SJSA1 (cell line): ENCODE data around the gene ARF6. TPM values are rescaled to one million over a fixed set of nuclear protein-coding genes. Genes with fewer than 3 reads are reported as not detected.
A peak's percentile ranks its signal among the peaks of the same experiment; 100 is the strongest.

Experiments used
- DNase-seq, 2 experiments: peaks; one replicate each; pipeline ENCODE4 v3.0.0-alpha.2; 2015 to 2020; ENCODE audit warnings: low spot score in 2 of 2, low read depth in 1 of 2
- H3K27ac ChIP-seq: fragments of 250-450 bp; sonication (Bioruptor Pico); 2 replicates; pipeline ENCODE4 v1.5.1; 2020; ENCODE audit warnings: mild to moderate bottlenecking, moderate library complexity
- H3K27me3 ChIP-seq: fragments of 250-450 bp; sonication (Bioruptor Pico); replicated peaks from 2 replicates; pipeline ENCODE4 v1.5.1; 2020; ENCODE audit warnings: mild to moderate bottlenecking, moderate library complexity
- H3K36me3 ChIP-seq: fragments of 250-450 bp; sonication (Bioruptor Pico); 2 replicates; pipeline ENCODE4 v1.5.1; 2020; ENCODE audit warnings: mild to moderate bottlenecking
- H3K4me1 ChIP-seq: fragments of 250-450 bp; sonication (Bioruptor Pico); replicated peaks from 2 replicates; pipeline ENCODE4 v1.6.1; 2021; ENCODE audit warnings: mild to moderate bottlenecking
- H3K4me3 ChIP-seq: fragments of 250-450 bp; sonication (Bioruptor Pico); 2 replicates; pipeline ENCODE4 v1.5.1; 2020; ENCODE audit warnings: mild to moderate bottlenecking
- H3K9me3 ChIP-seq: fragments of 250-450 bp; sonication (Bioruptor Pico); replicated peaks from 2 replicates; pipeline ENCODE4 v1.5.1; 2020; ENCODE audit warnings: mild to moderate bottlenecking
- total RNA-seq: library from RNA; depleted of rRNA; stranded (reverse); fragments of >200 nt; shearing (Covaris generic); gene quantifications from 2 replicates; pipeline ENCODE4 v1.2.3, GENCODE V29; 2014; rRNA removed

ARF6 gene
- 60.9 and 61.2 TPM in 2 replicates for total RNA-seq

- peak; percentile 97 to 98 for DNase-seq
- Histone ChIP-seq H3K36me3 (peaks cover 42% of the 10 kb centered on the region), H3K4me3 (peak within 1 kb of the TSS; percentile 95), H3K27ac (peak within 1 kb of the TSS; percentile 98), H3K27me3 (no peaks in the 10 kb centered on the region), H3K9me3 (no peaks in the 10 kb centered on the region), H3K4me1 (peaks cover 14% of the 10 kb centered on the region)
Observed at GRCh38 chr14:49892636-49893308, at the start of gene ARF6. TSS of gene ARF6 (plus strand) at chr14:49893082. CDS start at chr14:49893737, 655 bp downstream.

- Histone ChIP-seq H3K4me1 (peaks cover 3% of the 10 kb centered on the region; the same call in 1 of the 2 replicates), H3K36me3 (peaks cover 57% of the 10 kb centered on the region), H3K4me3 (no peak overlapping the region), H3K27ac (no peak overlapping the region), H3K27me3 (no peaks in the 10 kb centered on the region), H3K9me3 (no peaks in the 10 kb centered on the region)
- DNase-seq = no peak
Observed at GRCh38 chr14:49849213-49849847, 43.6 kb upstream of the ARF6 start.

- peaks cover 3% of the 10 kb centered on the region; the same call in 1 of the 2 replicates for H3K4me1 ChIP-seq
- H3K27me3 ChIP-seq = no peaks in the 10 kb centered on the region
- DNase-seq = no peak
- peak overlapping the region; percentile 65 for H3K27ac ChIP-seq
- peak overlapping the region; percentile 81 for H3K4me3 ChIP-seq
- H3K9me3 ChIP-seq = no peaks in the 10 kb centered on the region
- H3K36me3 ChIP-seq = peaks cover 36% of the 10 kb centered on the region
Observed at GRCh38 chr14:49851813-49852212, 41.1 kb upstream of the ARF6 start.

- H3K27ac ChIP-seq = peak within 1 kb of the TSS; percentile 65
- peak; percentile 82 to 95 for DNase-seq
- no peaks in the 10 kb centered on the region for H3K9me3 ChIP-seq
- peaks cover 30% of the 10 kb centered on the region for H3K36me3 ChIP-seq
- no peaks in the 10 kb centered on the region for H3K27me3 ChIP-seq
- peak within 1 kb of the TSS; percentile 81 for H3K4me3 ChIP-seq
- H3K4me1 ChIP-seq = peaks cover 3% of the 10 kb centered on the region; the same call in 1 of the 2 replicates
Observed at GRCh38 chr14:49852301-49853157, 40.4 kb upstream of the ARF6 start, which contains the start of gene NEMF. TSS of gene NEMF (minus strand) at chr14:49852788. CDS start at chr14:49852753, 35 bp downstream.

DNA sequence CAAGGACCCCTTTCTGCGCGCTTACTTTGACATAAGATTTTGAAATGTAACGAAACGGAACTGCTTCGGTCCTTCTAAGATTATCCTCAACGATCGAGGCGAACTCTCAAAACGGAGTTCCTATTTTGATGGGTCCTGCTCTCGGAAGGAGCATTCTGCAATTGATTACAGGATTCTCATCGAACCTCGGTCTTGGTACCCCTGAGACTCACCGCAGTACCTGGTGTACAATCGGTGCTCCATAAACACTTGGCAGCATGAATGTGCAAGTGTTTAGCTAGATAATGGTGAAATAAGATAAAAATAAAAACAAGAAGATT, 39.8 kb upstream of the ARF6 start:
- 0 out of 2 replicates have a peak overlapping the region, but pooled peaks have one; percentile 65 for H3K27ac ChIP-seq
- H3K9me3 ChIP-seq = no peaks in the 10 kb centered on the region
- H3K4me1 ChIP-seq = peaks cover 3% of the 10 kb centered on the region; the same call in 1 of the 2 replicates
- no peak for DNase-seq
- no peaks in the 10 kb centered on the region for H3K27me3 ChIP-seq
- peak overlapping the region; percentile 81 for H3K4me3 ChIP-seq
- peaks cover 30% of the 10 kb centered on the region for H3K36me3 ChIP-seq

DNA sequence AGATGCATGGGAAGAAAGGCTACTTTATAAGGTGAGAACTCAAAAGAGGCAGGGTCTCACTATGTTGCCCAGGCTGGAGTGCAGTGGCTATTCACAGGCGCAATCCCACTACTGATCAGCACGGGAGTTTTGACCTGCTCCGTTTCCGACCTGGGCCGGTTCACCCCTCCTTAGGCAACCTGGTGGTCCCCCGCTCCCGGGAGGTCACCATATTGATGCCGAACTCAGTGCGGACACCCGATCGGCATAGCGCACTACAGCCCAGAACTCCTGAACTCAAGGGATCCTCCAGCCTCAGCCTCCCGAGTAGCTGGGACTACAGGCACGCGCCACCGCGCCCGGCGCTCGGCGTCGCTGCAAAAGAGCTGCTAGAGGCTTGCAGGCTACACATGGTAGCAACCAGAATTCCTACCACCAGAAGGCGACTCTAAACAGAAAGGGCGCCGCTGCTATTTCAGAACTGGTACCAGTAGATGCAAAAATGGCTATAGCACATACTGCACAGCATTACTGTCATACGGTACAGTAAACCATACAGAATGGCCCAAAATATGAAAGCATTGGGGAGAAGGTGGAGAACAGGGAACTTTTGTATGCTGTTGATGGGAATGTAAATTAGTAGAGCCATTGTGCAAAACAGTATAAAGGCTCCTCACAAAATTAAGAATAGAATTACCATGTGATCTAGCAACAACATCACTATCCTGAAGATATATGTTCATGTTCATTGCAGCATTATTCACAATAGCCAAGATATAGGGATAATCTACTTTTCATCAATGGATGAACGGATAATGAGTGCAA, 39.1 kb upstream of the ARF6 start:
- peak; percentile 64 to 76 for DNase-seq
- Histone ChIP-seq H3K36me3 (peaks cover 30% of the 10 kb centered on the region), H3K9me3 (no peaks in the 10 kb centered on the region), H3K4me3 (peak overlapping the region; percentile 81), H3K4me1 (peaks cover 3% of the 10 kb centered on the region; the same call in 1 of the 2 replicates), H3K27ac (no peak overlapping the region), H3K27me3 (no peaks in the 10 kb centered on the region)

DNA sequence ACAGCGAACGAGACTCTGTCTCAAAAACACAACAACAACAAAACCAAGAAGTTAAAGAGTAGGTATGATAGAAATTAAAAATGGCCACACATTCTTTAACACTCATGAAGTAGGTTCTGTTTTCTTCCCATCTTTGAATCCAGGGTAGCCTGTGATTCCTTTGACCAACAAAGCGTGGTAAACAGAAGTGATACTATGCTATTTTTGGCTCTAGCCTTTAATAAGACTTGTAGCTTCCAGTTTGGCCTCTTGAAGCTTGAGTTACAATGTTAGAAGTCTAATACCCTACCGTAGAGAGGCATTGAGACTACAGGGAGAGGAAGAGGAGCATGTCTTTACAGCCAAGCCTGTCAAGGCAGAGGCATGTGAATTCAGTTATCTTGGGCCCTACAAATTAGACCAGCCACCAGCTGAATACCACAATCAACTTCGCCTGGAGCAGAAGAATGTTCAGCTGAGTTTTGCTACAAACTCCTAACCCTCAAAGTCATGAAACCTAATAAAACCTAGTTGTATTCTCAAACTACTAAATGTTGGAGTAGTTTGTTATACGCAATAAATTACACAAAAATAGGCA, 35.4 kb upstream of the ARF6 start:
- Histone ChIP-seq H3K27ac (no peak overlapping the region), H3K4me3 (no peak overlapping the region), H3K27me3 (no peaks in the 10 kb centered on the region), H3K4me1 (peaks cover 3% of the 10 kb centered on the region; the same call in 1 of the 2 replicates), H3K36me3 (peaks cover under 1% of the 10 kb centered on the region; the same call in 1 of the 2 replicates), H3K9me3 (no peaks in the 10 kb centered on the region)
- DNase-seq = no peak

DNA sequence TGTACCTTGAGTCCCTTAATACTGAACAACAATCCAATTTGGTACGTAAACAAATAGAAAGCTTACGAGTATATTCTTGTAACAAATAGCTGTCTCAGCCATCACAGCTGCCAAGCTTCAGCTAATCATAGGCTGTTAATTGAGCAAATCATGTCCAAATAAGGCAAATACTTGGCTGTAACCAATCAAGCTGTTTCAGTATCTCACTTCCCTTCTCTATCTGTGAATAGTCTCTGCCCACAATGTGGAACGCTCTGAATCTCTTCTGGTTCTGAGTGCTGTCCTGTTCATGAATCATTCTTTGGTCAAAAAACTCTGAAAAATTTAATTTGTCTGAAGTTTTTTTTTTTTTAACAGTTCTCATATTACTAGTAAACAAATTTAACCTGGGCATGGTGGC, 34.5 kb upstream of the ARF6 start:
- H3K27ac ChIP-seq = no peak overlapping the region
- no peaks in the 10 kb centered on the region for H3K9me3 ChIP-seq
- no peaks in the 10 kb centered on the region for H3K27me3 ChIP-seq
- no peak overlapping the region for H3K4me3 ChIP-seq
- peaks cover 3% of the 10 kb centered on the region; the same call in 1 of the 2 replicates for H3K4me1 ChIP-seq
- H3K36me3 ChIP-seq = no peaks in the 10 kb centered on the region
- DNase-seq = no peak

- Histone ChIP-seq H3K36me3 (no peaks in the 10 kb centered on the region), H3K4me1 (peaks cover 6% of the 10 kb centered on the region; the same call in 1 of the 2 replicates), H3K4me3 (peak overlapping the region; percentile 49), H3K27me3 (no peaks in the 10 kb centered on the region), H3K27ac (peak overlapping the region; percentile 93), H3K9me3 (no peaks in the 10 kb centered on the region)
- no peak for DNase-seq
Observed at GRCh38 chr14:49860988-49861698, 31.7 kb upstream of the ARF6 start.

GRCh38 chr14:49861699-49862088, 31.2 kb upstream of the ARF6 start:
- Histone ChIP-seq H3K4me1 (peaks cover 6% of the 10 kb centered on the region; the same call in 1 of the 2 replicates), H3K4me3 (peak overlapping the region; percentile 49), H3K36me3 (no peaks in the 10 kb centered on the region), H3K27me3 (no peaks in the 10 kb centered on the region), H3K9me3 (no peaks in the 10 kb centered on the region), H3K27ac (peak overlapping the region; percentile 93)
- peak; percentile 67 to 90 for DNase-seq

DNA sequence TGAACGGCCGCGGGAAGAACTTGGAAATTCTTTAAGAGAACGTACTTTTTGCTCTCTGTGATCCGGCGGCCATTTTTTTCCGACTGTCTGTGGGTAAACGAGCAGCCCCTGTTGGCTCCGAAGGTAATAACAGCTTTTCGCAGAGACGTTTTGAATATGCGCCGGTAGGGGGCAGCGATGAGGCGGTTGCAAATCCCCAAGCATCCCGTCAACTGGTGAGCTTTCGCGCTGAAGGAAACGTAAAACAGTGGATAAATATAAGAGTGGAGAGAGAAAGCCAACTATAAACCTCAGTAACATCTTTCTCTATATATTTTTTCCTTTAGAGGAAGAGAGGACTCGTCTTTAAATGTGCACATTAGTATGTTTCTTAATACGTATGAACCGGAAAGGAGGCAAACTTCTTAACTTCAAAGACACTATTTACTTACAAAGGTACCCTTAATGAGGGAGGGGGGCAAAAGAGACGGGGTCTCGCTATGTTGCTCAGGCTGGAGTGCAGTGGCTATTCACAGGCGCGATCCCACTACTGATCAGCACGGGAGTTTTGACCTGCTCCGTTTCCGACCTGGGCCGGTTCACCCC, 30.7 kb upstream of the ARF6 start:
- Histone ChIP-seq H3K36me3 (no peaks in the 10 kb centered on the region), H3K4me1 (peaks cover 6% of the 10 kb centered on the region; the same call in 1 of the 2 replicates), H3K27me3 (no peaks in the 10 kb centered on the region), H3K4me3 (peak overlapping the region; percentile 49), H3K9me3 (no peaks in the 10 kb centered on the region), H3K27ac (peak overlapping the region; percentile 93)
- DNase-seq = peak; percentile 81 to 96
